G401.6 (cell line): ENCODE results near the gene PDE4B.
"Not testable (repeated sequence)": the region's sequence is repeated elsewhere in the genome, so short reads cannot be mapped to it uniquely, and the experiment has no call there.

ENCODE experiments used
- FAIRE-seq: peaks from 2 replicates; lab custom pipeline; 2012; peaks lifted over from hg19 to GRCh38; lab: Jason Lieb, UNC

PDE4B gene

DNA sequence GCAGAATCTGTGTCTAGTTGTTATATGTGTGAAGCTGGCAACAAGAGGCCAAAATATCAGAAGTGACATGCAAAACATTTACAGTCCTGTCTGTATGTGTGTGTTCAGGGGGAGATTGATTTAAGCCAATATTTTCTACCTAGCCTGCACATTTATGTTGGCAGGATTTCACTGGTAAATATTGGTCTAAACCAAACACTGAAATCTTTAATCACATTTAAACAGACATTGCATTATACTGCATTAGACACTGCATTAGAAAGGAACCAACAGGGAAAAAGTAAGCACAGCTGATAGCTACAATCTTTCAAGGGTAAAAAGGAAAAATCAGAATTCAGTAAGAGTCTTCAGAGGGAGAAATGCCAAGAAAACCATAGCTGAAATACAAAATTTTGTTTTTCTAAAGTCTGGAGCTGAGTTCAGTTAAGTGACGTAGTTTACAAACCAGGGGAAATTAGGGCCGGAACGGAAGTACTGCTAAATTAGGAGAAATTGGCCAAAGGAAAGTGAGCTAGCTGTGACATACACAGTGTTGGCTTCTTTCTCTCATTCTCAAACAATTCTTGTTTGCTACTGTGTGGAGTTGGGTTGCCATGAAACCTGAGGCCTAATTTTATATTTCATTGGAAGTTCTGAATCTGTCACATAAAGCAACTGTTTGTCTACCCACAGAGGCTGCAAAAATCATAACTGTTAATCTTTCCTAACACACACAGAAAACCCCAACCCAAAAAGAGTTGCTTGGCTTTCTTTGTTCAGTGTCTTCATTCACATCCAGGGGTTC lies 524.0 kb downstream of the PDE4B start:
- no peak for FAIRE-seq

DNA sequence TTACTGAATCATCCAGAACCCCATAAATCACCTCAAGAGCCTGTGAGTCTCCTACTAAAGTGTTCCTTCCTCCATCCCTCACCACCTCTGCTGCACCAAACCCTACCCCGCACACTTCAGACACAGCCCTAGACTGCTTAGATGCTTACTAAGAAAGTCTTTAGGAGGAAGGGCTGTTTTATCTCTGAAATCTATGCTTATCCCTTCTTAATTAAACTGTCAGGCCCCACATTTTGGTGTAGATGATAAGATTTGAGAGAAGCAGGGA lies 524.5 kb downstream of the PDE4B start:
- FAIRE-seq: no peak

DNA sequence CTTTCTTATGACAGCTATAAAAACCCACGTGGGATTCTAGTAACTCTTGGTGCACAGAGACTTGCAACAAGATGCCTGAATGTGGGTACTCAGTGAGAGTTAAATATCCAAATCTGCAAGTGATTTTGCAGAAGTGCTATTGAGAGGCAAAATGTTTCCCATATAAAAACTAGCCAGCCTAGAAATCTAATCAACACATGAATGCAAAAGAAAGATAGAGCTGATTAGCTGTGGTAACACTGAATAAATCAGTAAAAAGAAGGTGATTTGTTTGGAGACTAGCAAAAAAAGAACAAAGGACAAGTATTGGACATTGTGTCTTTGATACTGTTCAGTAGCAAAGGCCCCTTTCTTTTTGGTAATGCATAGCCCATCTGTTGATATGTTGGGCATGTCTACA lies 527.5 kb downstream of the PDE4B start:
- FAIRE-seq: no peak

DNA sequence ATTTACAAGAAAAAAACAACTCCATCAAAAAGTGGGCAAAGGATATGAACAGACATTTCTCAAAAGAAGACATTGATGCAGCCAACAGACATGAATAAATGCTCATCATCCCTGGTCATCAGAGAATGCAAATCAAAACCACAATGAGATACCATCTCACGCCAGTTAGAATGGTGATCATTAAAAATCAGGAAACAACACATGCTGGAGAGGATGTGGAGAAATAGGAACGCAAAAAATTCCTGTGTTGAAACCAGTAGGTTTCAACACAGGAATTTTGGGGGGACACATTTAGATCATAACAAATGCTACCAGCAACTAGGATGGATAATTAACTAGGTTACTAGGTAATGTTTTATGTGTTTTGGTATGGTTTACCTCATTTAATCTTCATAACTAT lies 529.8 kb downstream of the PDE4B start:
- FAIRE-seq: not testable (repeated sequence)

DNA sequence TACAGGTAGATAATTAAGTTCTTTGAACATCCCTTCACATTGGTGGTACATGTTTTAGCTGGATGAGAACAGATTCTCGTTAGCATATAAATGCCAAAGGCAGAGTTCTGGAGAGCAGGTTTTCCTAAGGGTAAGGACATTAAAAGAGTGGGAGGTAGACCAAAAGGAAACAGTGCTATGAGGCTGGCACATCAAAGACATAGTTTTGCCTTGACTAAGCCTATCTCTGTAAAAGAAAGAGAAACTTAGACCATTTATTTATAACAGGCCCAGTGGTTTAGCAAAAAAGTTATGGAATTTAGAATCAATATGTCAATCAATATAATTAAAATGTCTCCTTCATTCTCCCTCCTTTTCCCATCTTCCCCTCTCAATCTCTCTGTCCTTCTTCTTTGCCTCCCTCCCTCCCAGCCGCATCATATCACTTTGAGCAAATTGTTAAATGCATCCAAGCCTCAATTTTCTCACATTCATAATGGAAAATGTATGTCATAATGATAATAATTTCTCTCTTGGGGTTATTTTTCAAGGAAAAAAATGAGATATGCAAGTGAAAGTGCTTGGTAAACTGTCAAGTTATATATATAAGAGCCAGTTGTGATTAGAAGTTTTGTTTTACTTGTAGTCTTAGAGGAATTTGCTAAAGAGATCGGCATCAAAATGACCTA lies 531.4 kb downstream of the PDE4B start:
- no peak for FAIRE-seq

DNA sequence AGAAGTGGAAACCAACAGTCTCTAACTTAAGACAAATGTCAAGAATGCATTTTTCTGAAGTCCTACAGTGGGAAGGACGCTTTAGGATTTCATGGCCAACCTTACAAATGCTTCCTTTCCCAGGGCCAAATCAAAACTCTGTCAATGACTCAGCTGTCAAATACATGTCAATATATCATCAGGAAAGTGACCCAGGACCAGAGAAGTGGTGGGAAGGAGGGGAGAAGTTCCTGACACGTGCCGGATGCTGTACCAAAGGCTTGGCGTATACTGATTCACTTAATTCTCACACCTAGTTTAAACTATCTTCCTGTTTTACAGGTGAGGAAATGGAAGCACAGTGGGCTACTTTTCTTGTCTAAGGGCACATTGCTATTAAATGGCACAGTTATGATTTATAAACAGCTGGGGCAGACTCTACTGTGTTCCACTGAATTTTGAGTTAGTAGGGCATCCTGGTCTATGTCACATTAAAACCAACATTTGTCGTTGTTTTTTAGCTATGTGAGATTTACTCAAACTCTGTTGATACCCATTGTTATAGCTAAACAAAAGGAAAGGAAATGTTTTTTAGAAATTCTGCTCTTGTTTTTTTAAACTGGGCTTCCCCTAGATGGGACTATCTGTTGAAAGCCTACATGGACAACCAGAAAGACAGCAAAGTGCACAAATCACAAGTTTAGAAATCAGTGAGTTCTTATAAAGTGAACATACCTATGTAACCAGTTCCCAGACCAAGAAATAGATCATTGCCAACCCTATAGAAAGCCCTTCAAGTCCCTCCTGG lies 533.1 kb downstream of the PDE4B start:
- FAIRE-seq: no peak

DNA sequence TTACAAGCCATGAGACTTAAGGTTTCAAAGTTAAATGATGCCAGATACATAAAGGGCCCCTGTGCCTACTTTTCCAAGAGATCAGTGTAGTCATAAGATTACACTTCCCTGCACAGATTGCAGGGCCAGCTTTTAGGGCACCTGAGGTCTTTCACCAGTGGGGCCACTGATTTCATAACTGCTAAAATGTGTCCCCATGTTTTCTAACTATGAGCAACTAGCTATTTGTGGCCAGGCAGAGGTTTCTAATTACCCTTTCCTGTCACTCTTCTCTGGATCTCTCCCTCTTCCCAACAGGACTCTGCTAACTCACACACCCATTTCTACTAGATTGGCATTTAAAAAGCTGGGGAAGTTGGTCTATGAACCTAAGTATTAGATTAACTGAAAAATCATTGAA lies 534.2 kb downstream of the PDE4B start:
- no peak for FAIRE-seq

DNA sequence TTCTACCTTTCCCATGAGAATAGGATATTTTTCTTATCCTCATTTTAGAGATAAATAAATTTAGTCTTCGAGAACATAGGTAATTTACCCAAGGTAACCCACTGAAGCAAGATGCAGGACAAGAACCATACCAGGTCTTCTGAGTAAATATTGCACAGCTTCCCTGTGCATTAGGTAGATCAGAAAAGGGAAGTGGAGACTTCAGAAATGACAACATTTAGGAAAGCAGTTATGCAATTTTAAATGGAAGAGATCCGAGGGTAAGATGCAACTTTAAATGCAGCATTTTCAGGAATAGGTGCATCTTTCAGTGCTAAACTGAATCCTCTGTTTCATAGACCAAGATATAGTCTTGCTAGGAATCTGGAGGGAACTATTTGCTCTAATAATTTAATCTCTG lies 534.9 kb downstream of the PDE4B start:
- no peak for FAIRE-seq

DNA sequence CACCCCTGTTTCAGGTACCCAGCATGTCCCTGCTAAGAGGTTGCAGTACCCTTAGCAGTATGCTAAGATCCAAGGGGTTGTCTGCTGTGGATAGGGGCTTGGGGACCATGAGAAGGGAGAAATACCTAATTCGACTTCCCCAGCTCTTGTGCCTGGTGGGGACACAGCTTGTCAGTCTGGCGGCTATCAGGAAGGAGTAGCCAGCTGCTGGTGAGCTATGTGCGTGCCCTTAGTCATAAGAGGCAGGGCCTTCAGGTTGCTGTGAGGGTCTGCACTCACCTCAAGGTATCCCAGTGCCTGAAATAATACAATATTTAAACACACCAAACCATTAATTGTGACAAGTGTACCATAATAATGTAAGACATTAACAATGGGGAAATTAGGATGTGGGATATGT lies 536.2 kb downstream of the PDE4B start:
- FAIRE-seq: no peak

DNA sequence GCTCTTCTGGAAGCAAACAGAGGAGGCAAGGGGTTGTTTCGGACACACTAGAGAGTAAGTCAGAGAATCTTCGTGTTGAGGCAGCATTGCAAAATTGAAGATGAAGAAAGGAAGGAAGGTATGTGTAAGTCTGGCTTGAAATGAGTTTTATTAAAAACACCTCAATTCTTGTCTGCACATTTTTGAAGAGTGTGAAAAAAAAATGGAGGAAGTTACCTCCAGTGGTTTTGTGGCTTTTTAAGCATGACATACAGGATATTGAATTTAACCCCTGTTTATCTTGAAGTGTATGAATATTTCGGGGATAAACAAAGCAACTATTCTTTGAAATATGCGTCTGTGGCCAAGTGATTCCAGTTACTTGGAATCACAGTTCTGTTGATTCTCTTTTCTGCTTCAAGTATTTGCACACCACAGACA lies 538.0 kb downstream of the PDE4B start:
- no peak for FAIRE-seq

DNA sequence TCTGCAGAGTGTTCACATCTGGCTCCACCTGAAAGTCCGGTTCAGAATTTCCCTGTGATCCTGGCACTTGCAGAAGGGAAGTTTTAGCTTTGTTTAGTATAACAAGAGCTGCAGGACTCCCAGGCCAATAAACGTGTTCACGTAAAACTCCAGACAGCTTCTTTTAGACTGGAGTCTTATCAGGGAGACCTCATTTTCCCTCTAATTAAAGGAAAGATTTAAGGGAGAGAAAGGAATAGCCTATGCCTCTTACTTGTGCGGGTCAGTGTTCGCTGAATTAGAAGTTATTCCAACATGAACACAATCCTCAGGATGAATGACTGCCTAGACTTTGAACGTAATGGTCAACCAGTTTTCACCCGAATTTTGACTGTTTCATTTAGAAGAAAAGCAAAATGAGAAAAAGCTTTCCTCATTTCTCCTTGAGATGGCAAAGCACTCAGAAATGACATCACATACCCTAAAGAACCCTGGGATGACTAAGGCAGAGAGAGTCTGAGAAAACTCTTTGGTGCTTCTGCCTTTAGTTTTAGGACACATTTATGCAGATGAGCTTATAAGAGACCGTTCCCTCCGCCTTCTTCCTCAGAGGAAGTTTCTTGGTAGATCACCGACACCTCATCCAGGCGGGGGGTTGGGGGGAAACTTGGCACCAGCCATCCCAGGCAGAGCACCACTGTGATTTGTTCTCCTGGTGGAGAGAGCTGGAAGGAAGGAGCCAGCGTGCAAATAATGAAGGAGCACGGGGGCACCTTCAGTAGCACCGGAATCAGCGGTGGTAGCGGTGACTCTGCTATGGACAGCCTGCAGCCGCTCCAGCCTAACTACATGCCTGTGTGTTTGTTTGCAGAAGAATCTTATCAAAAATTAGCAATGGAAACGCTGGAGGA lies 539.2 kb downstream of the PDE4B start:
- FAIRE-seq: no peak

DNA sequence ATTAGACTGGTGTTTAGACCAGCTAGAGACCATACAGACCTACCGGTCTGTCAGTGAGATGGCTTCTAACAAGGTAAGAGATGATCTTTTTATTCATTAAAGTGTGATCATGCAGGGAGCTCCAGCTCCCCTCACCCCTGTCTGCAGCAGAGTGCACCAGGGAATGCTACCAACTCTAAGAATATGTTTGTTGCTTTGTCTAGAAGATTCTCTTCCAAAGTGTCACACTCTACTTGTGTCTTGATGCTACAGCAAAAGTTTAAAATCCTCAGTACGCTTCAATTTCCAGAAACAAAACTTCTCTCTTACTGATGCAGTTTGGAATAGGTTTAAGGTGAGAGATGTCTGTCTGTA lies 539.8 kb downstream of the PDE4B start:
- FAIRE-seq: no peak

DNA sequence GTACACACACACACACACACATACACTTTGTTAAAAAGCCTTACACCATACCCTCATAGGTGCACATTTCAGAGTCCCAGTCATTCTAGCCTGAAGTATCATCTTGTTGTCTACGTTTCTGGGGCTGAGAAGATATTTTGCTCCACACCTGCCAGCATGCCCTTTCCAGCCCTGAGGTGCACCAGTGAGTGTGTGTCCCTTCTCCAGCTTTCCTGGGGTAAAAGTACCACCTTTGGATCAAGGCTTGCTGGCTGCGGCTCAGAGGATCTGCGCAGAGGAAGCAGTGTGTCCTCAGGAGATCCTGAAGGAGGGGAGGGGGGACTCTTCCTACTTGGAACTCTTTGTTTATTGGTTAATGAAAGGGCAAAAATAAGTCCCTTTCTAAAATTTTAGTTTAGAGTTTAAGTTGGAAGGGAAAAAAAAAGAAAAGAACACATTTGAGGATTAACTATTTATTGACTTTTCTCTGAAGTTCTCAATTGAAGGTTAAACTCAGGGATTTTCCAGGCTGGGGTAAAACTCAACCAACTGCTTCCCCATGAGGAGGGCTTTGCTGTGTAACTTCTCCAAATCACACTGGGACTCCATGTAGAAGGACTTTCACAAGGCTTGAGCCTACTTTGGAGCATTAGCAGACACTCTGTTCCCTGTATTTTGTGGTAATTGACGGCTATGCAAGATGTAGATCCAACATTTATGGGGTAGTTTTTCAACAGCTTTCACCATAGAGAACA lies 540.9 kb downstream of the PDE4B start:
- no peak for FAIRE-seq

DNA sequence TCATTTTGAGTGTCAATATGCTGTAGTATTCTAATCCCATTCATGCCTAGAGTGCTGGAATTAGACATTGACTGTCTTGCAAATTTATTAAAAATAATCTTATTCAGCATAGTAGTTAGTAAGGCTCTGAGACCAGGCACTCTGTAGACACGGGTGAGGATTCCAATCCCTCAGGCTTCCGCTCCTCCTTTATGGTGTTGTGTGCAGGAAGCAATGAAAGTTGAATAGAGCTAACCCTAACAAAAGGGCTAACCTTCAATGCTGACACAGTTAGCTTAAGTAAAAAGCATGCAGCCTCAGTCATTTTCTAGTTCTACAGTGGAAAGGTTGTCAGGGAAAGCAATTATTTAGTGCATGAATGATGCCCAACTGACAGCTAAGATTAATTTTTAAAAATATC lies 541.6 kb downstream of the PDE4B start:
- FAIRE-seq: no peak

DNA sequence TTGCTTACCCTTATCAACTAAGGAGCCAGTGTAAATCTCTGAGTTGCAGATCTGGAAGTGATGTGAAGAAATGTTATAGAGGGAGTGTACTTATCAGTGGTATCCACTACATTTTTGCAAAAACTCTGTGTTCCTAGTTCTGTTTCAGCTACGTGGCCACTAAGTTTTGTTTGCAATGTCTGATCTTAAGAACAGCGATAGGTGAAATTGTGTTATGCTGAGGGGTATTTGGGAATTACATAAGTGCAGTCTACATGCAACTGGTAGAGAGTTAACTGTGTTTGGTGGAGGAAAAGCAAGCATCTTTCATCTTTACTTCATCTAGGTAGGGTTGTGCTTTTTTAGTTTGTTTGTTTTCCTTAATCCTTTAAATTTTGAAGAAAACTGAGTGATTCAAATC lies 542.4 kb downstream of the PDE4B start:
- FAIRE-seq: no peak

DNA sequence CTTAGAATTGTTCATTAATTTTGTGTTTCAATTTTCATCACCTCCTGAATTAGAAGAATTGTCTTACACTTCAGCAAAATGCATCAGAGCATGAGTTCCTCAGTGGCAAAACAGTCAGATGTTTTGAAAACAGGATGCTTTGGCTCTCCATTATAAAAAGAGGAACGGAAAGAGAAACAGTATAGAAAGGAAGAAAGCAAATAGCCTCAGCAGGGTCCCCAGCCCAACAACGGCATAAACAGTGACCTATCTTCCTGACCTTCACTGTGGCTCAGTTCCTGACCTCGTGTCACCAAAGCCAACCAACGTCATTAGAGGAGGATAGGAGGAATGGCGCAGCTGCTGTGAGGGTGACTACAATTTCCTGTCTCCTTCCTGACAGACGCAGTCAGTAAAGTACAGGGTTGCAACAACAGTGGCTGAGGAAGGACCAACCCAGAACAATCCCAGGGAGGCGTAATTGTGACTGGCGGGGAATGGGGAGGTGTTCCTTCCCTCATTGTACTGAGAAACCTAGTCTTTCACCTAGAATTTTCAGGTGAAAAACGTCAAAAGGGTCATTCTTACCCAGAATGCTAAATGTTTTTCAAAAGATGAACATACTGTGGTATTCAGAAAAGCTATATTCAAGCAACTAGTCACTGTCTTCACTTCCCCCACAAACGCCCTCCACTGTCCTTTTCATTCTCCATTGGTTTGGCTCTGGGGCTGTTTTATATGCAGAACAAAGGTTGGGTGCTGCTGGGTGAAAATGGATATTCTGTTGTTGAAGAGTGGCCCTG lies 543.4 kb downstream of the PDE4B start:
- no peak for FAIRE-seq

DNA sequence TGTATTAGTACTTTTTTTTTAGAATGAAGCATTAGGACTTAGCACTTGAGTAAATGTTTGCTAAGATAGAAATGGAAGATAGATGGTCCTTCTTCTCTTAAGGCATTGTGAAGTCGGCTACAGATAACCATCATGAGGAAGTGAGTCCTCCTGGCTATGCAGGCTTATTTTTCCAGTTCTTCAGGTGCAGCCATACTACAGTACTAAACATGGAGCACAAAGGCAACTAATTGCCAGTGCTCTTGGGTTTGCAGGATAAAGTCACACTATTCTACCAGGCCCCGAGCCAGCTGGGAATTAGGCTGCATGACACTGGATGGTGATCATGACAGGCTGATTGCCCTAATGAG lies 543.9 kb downstream of the PDE4B start:
- no peak for FAIRE-seq

DNA sequence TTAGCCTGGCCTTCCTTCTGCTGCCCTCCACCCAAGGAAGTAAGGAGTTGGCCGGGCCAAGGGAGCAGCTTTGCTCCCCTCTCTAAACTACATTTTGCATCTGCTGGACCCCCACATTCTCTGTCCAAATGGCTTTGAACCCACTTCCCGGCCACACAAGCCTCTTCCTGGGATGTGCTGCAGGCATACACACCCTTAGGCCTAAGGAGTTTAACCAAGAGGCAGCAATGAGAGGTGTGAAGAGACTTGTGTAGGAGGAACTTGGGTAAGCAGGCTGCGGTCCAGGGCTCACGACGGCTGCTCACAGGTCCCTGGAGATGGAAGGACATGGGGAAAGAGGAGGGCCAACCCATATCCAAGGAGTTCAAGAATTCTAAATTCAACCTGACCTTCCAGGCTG lies 544.6 kb downstream of the PDE4B start:
- no peak for FAIRE-seq

DNA sequence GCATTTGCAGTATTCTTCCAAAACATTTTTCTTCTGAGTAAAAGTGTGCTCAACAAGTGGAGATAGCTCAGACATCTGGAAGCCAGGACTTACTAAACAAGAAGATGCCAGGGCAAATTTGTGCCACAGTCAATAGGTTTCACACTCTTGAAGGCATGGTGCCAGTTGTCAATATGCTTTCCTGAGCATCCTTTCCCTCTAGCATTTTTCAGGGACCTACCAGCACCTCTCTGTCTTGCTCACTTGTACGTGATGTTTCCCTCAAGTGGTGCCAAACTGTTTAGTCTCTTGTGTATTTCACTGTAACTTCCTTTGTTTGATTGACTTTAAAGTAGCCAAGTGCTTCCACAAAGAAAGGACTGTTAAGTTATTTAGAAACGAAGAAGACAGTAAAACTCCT lies 547.2 kb downstream of the PDE4B start:
- no peak for FAIRE-seq

DNA sequence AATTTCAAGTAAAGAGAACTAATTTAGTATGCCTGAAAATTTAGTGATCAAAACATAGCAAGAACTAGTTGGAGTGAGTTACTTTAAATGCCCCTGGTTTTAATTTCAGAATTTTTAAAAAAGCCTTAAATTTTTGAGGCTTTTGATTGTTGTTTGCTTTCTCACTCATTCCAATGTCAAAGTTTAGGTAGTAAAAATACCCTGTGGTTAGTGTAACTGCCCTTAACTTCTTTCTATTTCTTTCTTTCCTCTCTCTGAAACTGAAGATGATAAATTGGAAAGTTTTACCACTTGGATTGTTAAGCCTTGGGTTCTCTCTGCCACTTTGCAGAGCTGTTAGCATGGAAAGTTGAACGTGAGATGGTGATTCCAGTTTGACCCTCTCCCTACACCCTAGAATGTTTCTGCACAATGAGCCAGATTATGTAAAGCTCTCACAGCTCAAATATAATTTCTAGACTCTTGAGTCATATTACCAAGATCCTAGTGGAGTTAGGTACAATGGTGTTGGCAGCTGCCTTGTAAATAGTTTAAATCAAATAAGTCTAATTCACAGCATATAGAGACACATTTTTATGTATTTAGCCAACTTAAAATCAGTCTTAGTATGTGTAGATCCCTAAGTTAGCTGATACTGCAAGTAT lies 548.9 kb downstream of the PDE4B start:
- FAIRE-seq: no peak

DNA sequence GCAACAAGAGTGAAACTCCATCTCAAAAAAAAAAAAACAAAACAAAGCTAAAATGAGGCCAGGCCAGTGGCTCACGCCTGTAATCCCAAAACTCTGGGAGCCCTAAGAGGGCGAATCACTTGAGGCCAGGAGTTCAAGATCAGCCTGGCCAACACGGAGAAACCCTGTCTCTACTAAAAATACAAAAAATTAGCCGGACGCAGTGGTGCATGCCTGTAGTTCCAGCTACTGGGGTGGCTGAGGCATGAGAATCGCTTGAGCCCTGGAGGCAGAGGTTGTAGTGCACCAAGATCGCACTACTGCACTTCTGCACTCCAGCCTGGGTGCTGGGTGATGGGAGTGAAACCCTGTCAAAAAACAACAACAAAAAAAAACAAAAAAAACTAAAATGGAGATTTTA lies 550.0 kb downstream of the PDE4B start:
- no peak for FAIRE-seq
